Left ventricle myocardium inferior (tissue), 1 donor: ENCODE results near the gene RPL7A. TPM values are rescaled to one million over a fixed set of nuclear protein-coding genes. Genes with fewer than 3 reads are reported as not detected.

Experiments
- DNase-seq: peaks from one replicate; pipeline ENCODE4 v3.0.0-alpha.2; 2020
- H3K27ac ChIP-seq: fragments of 200-600 bp; replicated peaks from 2 replicates; pipeline ENCODE4 v1.8.0; 2021
- H3K27me3 ChIP-seq: fragments of 200-600 bp; 2 replicates; pipeline ENCODE4 v1.8.0; 2021; ENCODE audit warnings: low read depth
- H3K36me3 ChIP-seq: fragments of 200-600 bp; 2 replicates; pipeline ENCODE4 v1.8.0; 2021
- H3K4me1 ChIP-seq: fragments of 200-600 bp; 2 replicates; pipeline ENCODE4 v1.8.0; 2021
- H3K4me3 ChIP-seq: fragments of 200-600 bp; 2 replicates; pipeline ENCODE4 v1.8.0; 2021; ENCODE audit warnings: mild to moderate bottlenecking, moderate library complexity
- H3K9me3 ChIP-seq: fragments of 200-600 bp; replicated peaks from 2 replicates; pipeline ENCODE4 v1.8.0; 2021
- CTCF ChIP-seq: fragments of 200-600 bp; IDR thresholded peaks from 2 replicates; pipeline ENCODE4 v1.8.0; 2021; ENCODE audit warnings: antibody characterized with exemption, mild to moderate bottlenecking, borderline replicate concordance
- intact Hi-C: fragments of 100-400 bp; cut with micrococcal nuclease; formaldehyde crosslinking; loops from one replicate; pipeline ENCODE4 v1.11.0; 2022
- total RNA-seq: library from RNA; stranded (reverse); fragmentation: NEBNext Ultra II Directional; extraction: Animal tissue kit (Norgen Biotek cat#: 25700); gene quantifications from one replicate; pipeline ENCODE4 v1.2.1, GENCODE V29; 2021
- donor health status: DM: no; HTN: yes; CAD: no; lungs with severe emphysema.

Gene RPL7A
- total RNA-seq, 1 donor from 2014 or later, result 859 TPM

DNA sequence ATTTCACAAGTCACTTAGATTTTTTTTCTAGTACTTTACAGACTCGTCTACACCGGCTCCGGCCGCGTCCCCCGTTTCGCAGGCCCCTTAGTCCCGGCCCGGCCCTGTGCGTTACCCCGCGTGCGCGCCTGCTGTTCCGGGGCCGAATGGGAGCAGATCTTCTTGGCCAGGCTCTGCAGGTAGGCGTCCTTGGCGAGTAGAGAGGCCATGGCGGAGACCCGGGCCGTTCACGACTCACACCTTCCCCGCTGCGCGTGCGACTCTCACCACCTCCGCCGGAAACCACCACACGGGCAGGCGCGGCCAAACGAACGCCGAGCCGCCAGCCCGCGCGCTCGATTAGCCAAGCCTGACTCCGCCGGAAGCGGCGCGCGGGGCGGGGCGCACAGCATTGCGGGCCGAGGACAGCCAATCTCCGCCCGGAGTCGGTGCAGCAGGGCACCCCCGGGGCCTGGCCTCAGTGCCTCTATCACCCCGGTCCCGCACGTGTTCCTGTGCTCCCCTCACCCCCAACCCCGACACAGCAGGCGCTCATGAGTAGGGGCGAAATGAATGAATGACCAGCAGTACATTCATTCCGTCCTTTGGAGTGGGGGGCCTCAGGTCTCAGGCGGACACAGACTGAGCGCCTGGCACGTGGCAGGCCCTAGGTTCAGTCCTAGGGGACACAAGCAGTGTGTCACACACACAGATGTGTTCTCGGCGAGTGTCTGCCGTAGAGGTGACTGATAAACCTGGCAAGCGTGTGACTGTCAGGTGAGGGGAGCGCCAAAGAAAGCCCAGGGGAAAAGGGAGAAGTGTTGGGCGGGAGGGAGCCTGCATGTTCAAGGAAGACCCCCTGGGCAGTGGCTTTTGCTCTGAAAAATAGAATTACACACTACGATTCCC is 11.8 kb upstream of the RPL7A start, which contains the start of gene SURF6:
TSS of gene SURF6 (minus strand) at position 265 of the 888 bp plus-strand sequence. CDS start at position 209, 56 bp downstream.
- Histone ChIP-seq H3K27me3 (no peaks in the 10 kb centered on the region), H3K36me3 (peaks cover 40% of the 10 kb centered on the region), H3K4me1 (peaks cover 43% of the 10 kb centered on the region), H3K4me3 (peak within 1 kb of the TSS; percentile 97), H3K27ac (peak within 1 kb of the TSS; percentile 90), H3K9me3 (no peaks in the 10 kb centered on the region)
- TF ChIP-seq CTCF, result no peak
- peak; percentile 91 for DNase-seq
- intact Hi-C loops, result no loop called here

GRCh38 chr9:133339641-133340040 is 8.4 kb upstream of the RPL7A start:
- intact Hi-C loops, result no loop called here
- H3K36me3 ChIP-seq, result peaks cover 42% of the 10 kb centered on the region
- H3K27me3 ChIP-seq, result no peaks in the 10 kb centered on the region
- no peak for TF ChIP-seq CTCF
- DNase-seq, result no peak
- no peaks in the 10 kb centered on the region for H3K9me3 ChIP-seq
- H3K27ac ChIP-seq, result peak overlapping the region; percentile 56
- H3K4me1 ChIP-seq, result peaks cover 30% of the 10 kb centered on the region
- no peak overlapping the region for H3K4me3 ChIP-seq

GRCh38 chr9:133340256-133340655 is 7.8 kb upstream of the RPL7A start:
- no peak for DNase-seq
- no peaks in the 10 kb centered on the region for H3K27me3 ChIP-seq
- peaks cover 24% of the 10 kb centered on the region for H3K4me1 ChIP-seq
- H3K27ac ChIP-seq, result peak overlapping the region; percentile 56
- intact Hi-C loops, result no loop called here
- H3K9me3 ChIP-seq, result no peaks in the 10 kb centered on the region
- H3K36me3 ChIP-seq, result peaks cover 48% of the 10 kb centered on the region
- H3K4me3 ChIP-seq, result no peak overlapping the region
- TF ChIP-seq CTCF, result no peak

GRCh38 chr9:133340916-133341315 is 7.1 kb upstream of the RPL7A start:
- DNase-seq, result no peak
- Histone ChIP-seq H3K36me3 (peaks cover 53% of the 10 kb centered on the region), H3K9me3 (no peaks in the 10 kb centered on the region), H3K4me3 (peak overlapping the region; percentile 31), H3K27me3 (no peaks in the 10 kb centered on the region), H3K27ac (peak overlapping the region; percentile 17), H3K4me1 (peaks cover 20% of the 10 kb centered on the region)
- no peak for TF ChIP-seq CTCF
- intact Hi-C loops, result no loop called here

DNA sequence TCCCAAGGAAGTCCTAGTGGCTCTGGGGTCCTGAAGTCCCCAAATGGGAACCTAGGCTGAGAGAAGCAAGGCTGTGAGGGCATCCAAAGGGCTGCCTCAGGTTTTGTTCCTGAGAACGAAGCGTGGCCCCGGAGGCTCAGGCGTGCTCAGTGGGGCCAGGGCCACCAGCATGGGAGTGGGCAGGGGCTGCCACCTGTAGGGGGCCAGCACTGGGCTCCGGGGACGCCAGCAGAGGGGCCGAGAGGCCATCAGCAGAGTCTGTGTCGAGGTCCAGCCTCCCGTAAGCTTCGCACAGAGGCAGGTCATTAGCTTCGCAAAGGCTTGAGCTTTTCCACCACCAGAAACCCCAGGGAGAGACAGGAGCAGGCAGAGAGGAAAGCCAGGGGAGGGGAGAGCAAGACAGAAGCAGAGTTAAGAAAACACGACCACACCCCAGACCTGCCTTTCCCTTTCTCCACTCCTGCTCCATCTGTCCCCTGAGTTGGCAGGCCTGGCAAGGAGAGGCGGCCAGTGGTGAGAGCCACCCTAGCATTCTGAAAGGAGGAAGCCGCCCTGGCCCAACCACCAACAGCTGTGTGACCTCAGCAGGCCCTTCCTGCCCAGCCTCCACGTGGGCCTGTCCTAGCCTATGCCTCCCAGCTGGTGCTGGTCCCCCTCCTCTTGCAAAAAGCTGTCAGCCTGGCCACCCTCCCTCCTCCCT is 6.5 kb upstream of the RPL7A start:
- TF ChIP-seq CTCF, result no peak
- peak overlapping the region; percentile 17 for H3K27ac ChIP-seq
- peaks cover 53% of the 10 kb centered on the region for H3K36me3 ChIP-seq
- H3K27me3 ChIP-seq, result no peaks in the 10 kb centered on the region
- intact Hi-C loops, result no loop called here
- DNase-seq, result peak; percentile 62
- H3K4me3 ChIP-seq, result peak overlapping the region; percentile 31
- peaks cover 21% of the 10 kb centered on the region for H3K4me1 ChIP-seq
- no peaks in the 10 kb centered on the region for H3K9me3 ChIP-seq
